Endothelial cell of umbilical vein (primary cell): ENCODE data around the gene CZIB.

Experiments
- EZH2 ChIP-seq: IDR thresholded peaks from 2 replicates; pipeline ENCODE4 v1.6.1; 2012; ENCODE audit warnings: borderline replicate concordance, low read depth, mild to moderate bottlenecking, moderate library complexity, low read length, inconsistent platforms; ENCODE audit not compliant: severe bottlenecking
- FOS ChIP-seq: IDR thresholded peaks from 2 replicates; pipeline ENCODE4 v1.6.1; 2011; ENCODE audit warnings: mild to moderate bottlenecking, low read length, moderate library complexity, borderline replicate concordance; ENCODE audit not compliant: insufficient read depth
- GATA2 ChIP-seq: IDR thresholded peaks from 2 replicates; pipeline ENCODE4 v1.7.0; 2011; ENCODE audit warnings: low read depth, mild to moderate bottlenecking, moderate library complexity, mixed read lengths, low read length; ENCODE audit not compliant: insufficient read length, insufficient read depth
- JUN ChIP-seq: IDR thresholded peaks from 2 replicates; pipeline ENCODE4 v1.6.1; 2011; ENCODE audit warnings: borderline replicate concordance, low read depth; ENCODE audit not compliant: insufficient read length, insufficient read depth
- MAX ChIP-seq: IDR thresholded peaks from 2 replicates; pipeline ENCODE4 v1.6.1; 2011; ENCODE audit not compliant: insufficient read depth, insufficient read length
- MYC ChIP-seq: IDR thresholded peaks from one replicate; pipeline ENCODE4 v1.6.1; 2011; ENCODE audit warnings: mild to moderate bottlenecking, low read depth, low read length
- POLR2A ChIP-seq: IDR thresholded peaks from 2 replicates; pipeline ENCODE4 v1.6.1; 2012; ENCODE audit warnings: low read depth, mild to moderate bottlenecking, control low read depth, low read length
- POLR2AphosphoS5 ChIP-seq: IDR thresholded peaks from 2 replicates; pipeline ENCODE4 v1.6.1; 2012; ENCODE audit warnings: low read depth, mild to moderate bottlenecking, control low read depth, low read length, moderate library complexity; ENCODE audit not compliant: insufficient read depth
- TF ChIP-seq, protein P1 (sequence below), 2 donors: IDR thresholded peaks; 1 replicate in 1 of 2; 2 replicates in 1 of 2; pipeline ENCODE4 v1.5.1; 2011; ENCODE audit warnings: low read length in 2 of 2, mild to moderate bottlenecking in 2 of 2, moderate library complexity in 2 of 2, control low read depth in 1 of 2, inconsistent platforms in 1 of 2, low read depth in 1 of 2; ENCODE audit not compliant: insufficient read depth in 1 of 2; ENCODE audit errors: extremely low read depth in 1 of 2

- TF ChIP-seq, protein P1, sequence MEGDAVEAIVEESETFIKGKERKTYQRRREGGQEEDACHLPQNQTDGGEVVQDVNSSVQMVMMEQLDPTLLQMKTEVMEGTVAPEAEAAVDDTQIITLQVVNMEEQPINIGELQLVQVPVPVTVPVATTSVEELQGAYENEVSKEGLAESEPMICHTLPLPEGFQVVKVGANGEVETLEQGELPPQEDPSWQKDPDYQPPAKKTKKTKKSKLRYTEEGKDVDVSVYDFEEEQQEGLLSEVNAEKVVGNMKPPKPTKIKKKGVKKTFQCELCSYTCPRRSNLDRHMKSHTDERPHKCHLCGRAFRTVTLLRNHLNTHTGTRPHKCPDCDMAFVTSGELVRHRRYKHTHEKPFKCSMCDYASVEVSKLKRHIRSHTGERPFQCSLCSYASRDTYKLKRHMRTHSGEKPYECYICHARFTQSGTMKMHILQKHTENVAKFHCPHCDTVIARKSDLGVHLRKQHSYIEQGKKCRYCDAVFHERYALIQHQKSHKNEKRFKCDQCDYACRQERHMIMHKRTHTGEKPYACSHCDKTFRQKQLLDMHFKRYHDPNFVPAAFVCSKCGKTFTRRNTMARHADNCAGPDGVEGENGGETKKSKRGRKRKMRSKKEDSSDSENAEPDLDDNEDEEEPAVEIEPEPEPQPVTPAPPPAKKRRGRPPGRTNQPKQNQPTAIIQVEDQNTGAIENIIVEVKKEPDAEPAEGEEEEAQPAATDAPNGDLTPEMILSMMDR (IDR thresholded peaks at IDR 0.05; ENCODE audit: extremely low read depth in 1 of 2, insufficient read depth in 1 of 2, low read depth in 1 of 2, low read length in 2 of 2) = no peak
- TF ChIP-seq EZH2 = no peak
- TF ChIP-seq POLR2A = no peak
- TF ChIP-seq MAX = no peak
- TF ChIP-seq POLR2AphosphoS5 = no peak
- no peak for TF ChIP-seq JUN
- TF ChIP-seq FOS = no peak
- no peak for TF ChIP-seq GATA2
- no peak for TF ChIP-seq MYC
These were observed 24.4 kb downstream of the CZIB start for GRCh38 chr1:53196017-53196484.
